WTC11 (cell line): ENCODE data around the gene HSD3B7. TPM values are rescaled to one million over a fixed set of nuclear protein-coding genes. Genes with fewer than 3 reads are reported as not detected.

Source experiments
- ATAC-seq: fragments of 200-7000 bp; cut with Tn5 transposase; 2 replicates; pipeline ENCODE4 v1.10.0; 2021; ENCODE audit warnings: mild to moderate bottlenecking, moderate library complexity
- CTCF ChIA-PET: fragments of 300-600 bp; sonication (Branson Sonifier 250); formaldehyde crosslinking; loops from one replicate; lab custom pipeline; 2021; ENCODE audit warnings: antibody characterized with exemption; lab: Charles Lee
- POLR2A ChIA-PET: fragments of 350-600 bp; sonication (Branson Sonifier 250); formaldehyde crosslinking; loops from one replicate; lab custom pipeline; 2021; ENCODE audit warnings: antibody characterized with exemption; lab: Charles Lee
- DNase-seq: peaks from one replicate; pipeline ENCODE4 v3.0.0; 2021; ENCODE audit warnings: low spot score
- H3K27ac Mint-ChIP-seq: 2 replicates; pipeline ENCODE4 v1.8.0; 2021; ENCODE audit warnings: mixed read lengths
- H3K27me3 Mint-ChIP-seq: 2 replicates; pipeline ENCODE4 v1.8.0; 2021; ENCODE audit warnings: low read depth, mild to moderate bottlenecking, moderate library complexity, mixed read lengths
- H3K36me3 Mint-ChIP-seq: 2 replicates; pipeline ENCODE4 v1.8.0; 2021; ENCODE audit warnings: mixed read lengths
- H3K4me1 Mint-ChIP-seq: 2 replicates; pipeline ENCODE4 v1.8.0; 2022; ENCODE audit warnings: mixed read lengths
- H3K4me3 Mint-ChIP-seq: 2 replicates; pipeline ENCODE4 v1.8.0; 2021; ENCODE audit warnings: mild to moderate bottlenecking, moderate library complexity, mixed read lengths
- H3K9me3 Mint-ChIP-seq: 2 replicates; pipeline ENCODE4 v1.8.0; 2021; ENCODE audit warnings: mixed read lengths
- ATF1 ChIP-seq: sonication (generic); formaldehyde crosslinking; IDR thresholded peaks from 2 replicates; pipeline ENCODE4 v1.8.1; 2023; ENCODE audit warnings: mild to moderate bottlenecking, moderate library complexity, missing genetic modification reagents
- CBFB ChIP-seq: sonication (generic); formaldehyde crosslinking; IDR thresholded peaks from 2 replicates; pipeline ENCODE4 v1.8.1; 2022; ENCODE audit warnings: mild to moderate bottlenecking, low read depth, missing genetic modification reagents
- ELF4 ChIP-seq: sonication (generic); formaldehyde crosslinking; IDR thresholded peaks from 2 replicates; pipeline ENCODE4 v1.8.1; 2022; ENCODE audit warnings: low read depth, mild to moderate bottlenecking, moderate library complexity, missing genetic modification reagents
- EMX1 ChIP-seq: fragments of 250-450 bp; sonication (Bioruptor Pico); IDR thresholded peaks from 2 replicates; pipeline ENCODE4 v1.8.0; 2021; ENCODE audit warnings: mild to moderate bottlenecking
- GABPB1 ChIP-seq: sonication (generic); formaldehyde crosslinking; IDR thresholded peaks from 2 replicates; pipeline ENCODE4 v1.8.1; 2023; ENCODE audit warnings: mild to moderate bottlenecking, missing genetic modification reagents
- MYBL2 ChIP-seq: sonication (generic); formaldehyde crosslinking; IDR thresholded peaks from 2 replicates; pipeline ENCODE4 v1.8.1; 2023; ENCODE audit warnings: mild to moderate bottlenecking, moderate library complexity, missing genetic modification reagents
- OVOL2 ChIP-seq: fragments of 250-450 bp; sonication (Bioruptor Pico); IDR thresholded peaks from 2 replicates; pipeline ENCODE4 v1.9.0; 2021; ENCODE audit warnings: mild to moderate bottlenecking, borderline replicate concordance
- PRRX2 ChIP-seq: fragments of 250-450 bp; sonication (Bioruptor Pico); IDR thresholded peaks from 2 replicates; pipeline ENCODE4 v1.8.0; 2021; ENCODE audit warnings: mild to moderate bottlenecking
- TP53 ChIP-seq: sonication (generic); formaldehyde crosslinking; IDR thresholded peaks from 2 replicates; pipeline ENCODE4 v1.8.1; 2023; ENCODE audit warnings: mild to moderate bottlenecking, missing genetic modification reagents
- ZNF121 ChIP-seq: sonication (generic); formaldehyde crosslinking; IDR thresholded peaks from 2 replicates; pipeline ENCODE4 v1.8.0; 2023; ENCODE audit warnings: missing genetic modification reagents
- ZNF671 ChIP-seq: fragments of 250-450 bp; sonication (Bioruptor Pico); IDR thresholded peaks from 2 replicates; pipeline ENCODE4 v1.8.0; 2021; ENCODE audit warnings: mild to moderate bottlenecking
- total RNA-seq: library from RNA; stranded (reverse); gene quantifications from 3 replicates; pipeline ENCODE4 v1.2.3, GENCODE V29; 2021
- TF ChIP-seq, protein P1 (sequence below): fragments of 250-450 bp; sonication (Bioruptor Pico); IDR thresholded peaks from 2 replicates; pipeline ENCODE4 v1.9.0; 2021; ENCODE audit warnings: mild to moderate bottlenecking
- TF ChIP-seq, protein P2 (sequence below): sonication (generic); formaldehyde crosslinking; IDR thresholded peaks from 2 replicates; pipeline ENCODE4 v1.8.1; 2023; ENCODE audit warnings: mild to moderate bottlenecking, missing genetic modification reagents
- TF ChIP-seq, protein P3 (sequence below): sonication (generic); formaldehyde crosslinking; IDR thresholded peaks from 2 replicates; pipeline ENCODE4 v1.8.0; 2023; ENCODE audit warnings: mild to moderate bottlenecking, missing genetic modification reagents
- TF ChIP-seq, protein P4 (sequence below): sonication (generic); formaldehyde crosslinking; IDR thresholded peaks from 2 replicates; pipeline ENCODE4 v1.8.1; 2022; ENCODE audit warnings: mild to moderate bottlenecking, moderate library complexity, missing genetic modification reagents
- TF ChIP-seq, protein P5 (sequence below): fragments of 250-450 bp; sonication (Bioruptor Pico); IDR thresholded peaks from 2 replicates; pipeline ENCODE4 v1.8.0; 2021; ENCODE audit warnings: mild to moderate bottlenecking

Gene HSD3B7
- total RNA-seq, 1 experiment from 2014 or later = 4.5 TPM

DNA sequence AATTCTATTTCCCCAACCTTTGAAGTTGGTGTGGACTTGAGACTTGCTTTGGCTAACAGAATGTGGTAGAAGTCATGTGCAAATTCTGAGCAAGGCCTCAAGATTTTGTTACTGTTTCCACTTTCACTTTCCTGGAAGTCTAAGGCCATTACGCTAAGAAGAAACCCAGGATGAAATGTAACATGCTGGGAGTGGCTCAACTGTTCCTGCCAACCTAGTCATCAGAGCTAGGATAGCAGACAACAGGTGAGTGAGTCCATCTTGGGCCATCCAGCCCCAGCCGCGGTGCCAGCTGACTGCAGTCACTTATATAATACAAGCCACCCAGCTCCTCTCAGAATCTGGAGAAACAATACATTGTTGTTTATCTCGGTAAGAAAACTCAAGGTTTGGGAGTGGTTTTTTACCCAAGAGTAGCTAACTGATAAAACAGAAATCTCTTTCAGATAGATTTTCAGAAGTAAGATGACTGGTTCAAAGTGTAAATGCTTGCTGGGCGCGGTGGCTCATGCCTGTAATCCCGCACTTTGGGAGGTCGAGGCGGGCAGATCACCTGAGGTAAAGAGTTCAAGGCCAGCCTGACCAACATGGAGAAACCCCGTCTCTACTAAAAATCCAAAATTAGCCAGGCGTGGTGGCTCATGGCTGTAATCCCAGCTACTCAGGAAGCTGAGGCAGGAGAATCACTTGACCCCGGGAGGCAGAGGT, 37.7 kb downstream of the HSD3B7 start (continued):
- TF ChIP-seq, protein P1, sequence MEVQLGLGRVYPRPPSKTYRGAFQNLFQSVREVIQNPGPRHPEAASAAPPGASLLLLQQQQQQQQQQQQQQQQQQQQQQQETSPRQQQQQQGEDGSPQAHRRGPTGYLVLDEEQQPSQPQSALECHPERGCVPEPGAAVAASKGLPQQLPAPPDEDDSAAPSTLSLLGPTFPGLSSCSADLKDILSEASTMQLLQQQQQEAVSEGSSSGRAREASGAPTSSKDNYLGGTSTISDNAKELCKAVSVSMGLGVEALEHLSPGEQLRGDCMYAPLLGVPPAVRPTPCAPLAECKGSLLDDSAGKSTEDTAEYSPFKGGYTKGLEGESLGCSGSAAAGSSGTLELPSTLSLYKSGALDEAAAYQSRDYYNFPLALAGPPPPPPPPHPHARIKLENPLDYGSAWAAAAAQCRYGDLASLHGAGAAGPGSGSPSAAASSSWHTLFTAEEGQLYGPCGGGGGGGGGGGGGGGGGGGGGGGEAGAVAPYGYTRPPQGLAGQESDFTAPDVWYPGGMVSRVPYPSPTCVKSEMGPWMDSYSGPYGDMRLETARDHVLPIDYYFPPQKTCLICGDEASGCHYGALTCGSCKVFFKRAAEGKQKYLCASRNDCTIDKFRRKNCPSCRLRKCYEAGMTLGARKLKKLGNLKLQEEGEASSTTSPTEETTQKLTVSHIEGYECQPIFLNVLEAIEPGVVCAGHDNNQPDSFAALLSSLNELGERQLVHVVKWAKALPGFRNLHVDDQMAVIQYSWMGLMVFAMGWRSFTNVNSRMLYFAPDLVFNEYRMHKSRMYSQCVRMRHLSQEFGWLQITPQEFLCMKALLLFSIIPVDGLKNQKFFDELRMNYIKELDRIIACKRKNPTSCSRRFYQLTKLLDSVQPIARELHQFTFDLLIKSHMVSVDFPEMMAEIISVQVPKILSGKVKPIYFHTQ (CRISPR knock-in tag) = no peak
- no peak for TF ChIP-seq ATF1 (CRISPR knock-in tag)
- no peak for TF ChIP-seq ZNF671 (CRISPR knock-in tag)

DNA sequence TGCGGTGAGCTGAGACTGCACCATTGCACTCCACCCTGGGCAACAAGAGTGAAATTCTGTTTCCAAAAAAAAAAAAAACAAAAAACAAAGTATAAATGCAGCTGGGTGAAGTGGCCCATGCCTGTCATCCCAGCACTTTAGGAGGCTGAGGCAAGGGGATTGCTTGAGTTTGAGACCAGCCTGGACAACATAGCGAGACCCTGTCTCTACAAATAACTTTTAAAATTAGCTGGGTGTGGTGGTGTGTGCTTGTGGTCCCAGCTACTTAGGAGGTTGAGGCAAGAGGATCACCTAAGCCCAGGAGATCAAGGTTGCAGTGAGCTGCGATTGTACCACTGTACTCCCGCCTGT, 38.2 kb downstream of the HSD3B7 start:
- no peak for ATAC-seq
- no peak overlapping the region for H3K27ac Mint-ChIP-seq
- no peak for DNase-seq
- H3K4me3 Mint-ChIP-seq = no peak overlapping the region
- TF ChIP-seq MYBL2 (CRISPR knock-in tag) (no peak), PRRX2 (no peak), GABPB1 (no peak), CBFB (no peak)
- TF ChIP-seq, protein P2, sequence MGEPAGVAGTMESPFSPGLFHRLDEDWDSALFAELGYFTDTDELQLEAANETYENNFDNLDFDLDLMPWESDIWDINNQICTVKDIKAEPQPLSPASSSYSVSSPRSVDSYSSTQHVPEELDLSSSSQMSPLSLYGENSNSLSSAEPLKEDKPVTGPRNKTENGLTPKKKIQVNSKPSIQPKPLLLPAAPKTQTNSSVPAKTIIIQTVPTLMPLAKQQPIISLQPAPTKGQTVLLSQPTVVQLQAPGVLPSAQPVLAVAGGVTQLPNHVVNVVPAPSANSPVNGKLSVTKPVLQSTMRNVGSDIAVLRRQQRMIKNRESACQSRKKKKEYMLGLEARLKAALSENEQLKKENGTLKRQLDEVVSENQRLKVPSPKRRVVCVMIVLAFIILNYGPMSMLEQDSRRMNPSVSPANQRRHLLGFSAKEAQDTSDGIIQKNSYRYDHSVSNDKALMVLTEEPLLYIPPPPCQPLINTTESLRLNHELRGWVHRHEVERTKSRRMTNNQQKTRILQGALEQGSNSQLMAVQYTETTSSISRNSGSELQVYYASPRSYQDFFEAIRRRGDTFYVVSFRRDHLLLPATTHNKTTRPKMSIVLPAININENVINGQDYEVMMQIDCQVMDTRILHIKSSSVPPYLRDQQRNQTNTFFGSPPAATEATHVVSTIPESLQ = no peak
- CTCF ChIA-PET = interaction anchor here (1.7 to 3.2 kb wide), 2 partner anchors 19 to 38 kb away, joined by 8 to 11 read pairs; partner anchors contain the start of gene HSD3B7
- no peaks in the 10 kb centered on the region for H3K36me3 Mint-ChIP-seq
- H3K27me3 Mint-ChIP-seq = no peaks in the 10 kb centered on the region
- H3K4me1 Mint-ChIP-seq = peaks cover 4% of the 10 kb centered on the region; the same call in 1 of the 2 replicates
- no peaks in the 10 kb centered on the region for H3K9me3 Mint-ChIP-seq
- POLR2A ChIA-PET = interaction anchor here (1.1 kb wide), 1 partner anchor 50 kb away, joined by 7 read pairs; the partner anchor contains the start of genes ZNF646 and ZNF668

DNA sequence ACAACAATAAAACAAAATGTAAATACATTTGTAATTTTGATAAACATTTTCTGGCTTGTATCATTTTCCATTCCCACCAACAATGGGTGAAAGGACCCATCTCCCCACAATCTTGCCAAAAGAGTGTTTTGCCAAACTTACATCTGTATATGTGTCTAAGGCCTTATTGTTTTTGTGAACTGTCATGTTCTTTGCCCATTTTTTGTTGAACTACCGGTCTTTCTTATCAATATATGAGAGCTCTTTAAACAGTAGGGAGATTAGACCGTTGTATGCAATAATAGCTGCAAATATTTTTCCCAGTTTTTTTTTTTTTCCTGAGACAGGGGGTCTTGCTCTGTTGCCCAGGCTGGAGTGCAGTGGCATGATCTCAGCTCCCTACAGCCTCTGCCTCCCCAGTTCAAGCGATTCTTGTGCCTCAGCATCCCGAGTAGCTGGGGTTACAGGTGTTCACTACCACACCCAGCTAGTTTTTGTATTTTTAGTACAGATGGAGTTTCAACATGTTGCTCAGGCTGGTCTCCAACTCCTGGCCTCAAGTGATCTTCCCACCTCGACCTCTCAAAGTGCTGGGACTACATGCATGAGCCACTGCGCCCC, 38.7 kb downstream of the HSD3B7 start:
- CTCF ChIA-PET = interaction anchor here (1.7 to 3.2 kb wide), 2 partner anchors 18 to 39 kb away, joined by 8 to 11 read pairs; partner anchors contain the start of gene HSD3B7
- no peak overlapping the region for H3K27ac Mint-ChIP-seq
- TF ChIP-seq ELF4 (no peak), MYBL2 (CRISPR knock-in tag) (no peak), ZNF121 (CRISPR knock-in tag) (no peak), TP53 (no peak), OVOL2 (CRISPR knock-in tag) (no peak), EMX1 (CRISPR knock-in tag) (no peak)
- TF ChIP-seq, protein P3, sequence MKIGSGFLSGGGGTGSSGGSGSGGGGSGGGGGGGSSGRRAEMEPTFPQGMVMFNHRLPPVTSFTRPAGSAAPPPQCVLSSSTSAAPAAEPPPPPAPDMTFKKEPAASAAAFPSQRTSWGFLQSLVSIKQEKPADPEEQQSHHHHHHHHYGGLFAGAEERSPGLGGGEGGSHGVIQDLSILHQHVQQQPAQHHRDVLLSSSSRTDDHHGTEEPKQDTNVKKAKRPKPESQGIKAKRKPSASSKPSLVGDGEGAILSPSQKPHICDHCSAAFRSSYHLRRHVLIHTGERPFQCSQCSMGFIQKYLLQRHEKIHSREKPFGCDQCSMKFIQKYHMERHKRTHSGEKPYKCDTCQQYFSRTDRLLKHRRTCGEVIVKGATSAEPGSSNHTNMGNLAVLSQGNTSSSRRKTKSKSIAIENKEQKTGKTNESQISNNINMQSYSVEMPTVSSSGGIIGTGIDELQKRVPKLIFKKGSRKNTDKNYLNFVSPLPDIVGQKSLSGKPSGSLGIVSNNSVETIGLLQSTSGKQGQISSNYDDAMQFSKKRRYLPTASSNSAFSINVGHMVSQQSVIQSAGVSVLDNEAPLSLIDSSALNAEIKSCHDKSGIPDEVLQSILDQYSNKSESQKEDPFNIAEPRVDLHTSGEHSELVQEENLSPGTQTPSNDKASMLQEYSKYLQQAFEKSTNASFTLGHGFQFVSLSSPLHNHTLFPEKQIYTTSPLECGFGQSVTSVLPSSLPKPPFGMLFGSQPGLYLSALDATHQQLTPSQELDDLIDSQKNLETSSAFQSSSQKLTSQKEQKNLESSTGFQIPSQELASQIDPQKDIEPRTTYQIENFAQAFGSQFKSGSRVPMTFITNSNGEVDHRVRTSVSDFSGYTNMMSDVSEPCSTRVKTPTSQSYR (CRISPR knock-in tag) = no peak
- TF ChIP-seq, protein P4, sequence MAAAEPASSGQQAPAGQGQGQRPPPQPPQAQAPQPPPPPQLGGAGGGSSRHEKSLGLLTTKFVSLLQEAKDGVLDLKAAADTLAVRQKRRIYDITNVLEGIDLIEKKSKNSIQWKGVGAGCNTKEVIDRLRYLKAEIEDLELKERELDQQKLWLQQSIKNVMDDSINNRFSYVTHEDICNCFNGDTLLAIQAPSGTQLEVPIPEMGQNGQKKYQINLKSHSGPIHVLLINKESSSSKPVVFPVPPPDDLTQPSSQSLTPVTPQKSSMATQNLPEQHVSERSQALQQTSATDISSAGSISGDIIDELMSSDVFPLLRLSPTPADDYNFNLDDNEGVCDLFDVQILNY (CRISPR knock-in tag) = no peak
- TF ChIP-seq, protein P5, sequence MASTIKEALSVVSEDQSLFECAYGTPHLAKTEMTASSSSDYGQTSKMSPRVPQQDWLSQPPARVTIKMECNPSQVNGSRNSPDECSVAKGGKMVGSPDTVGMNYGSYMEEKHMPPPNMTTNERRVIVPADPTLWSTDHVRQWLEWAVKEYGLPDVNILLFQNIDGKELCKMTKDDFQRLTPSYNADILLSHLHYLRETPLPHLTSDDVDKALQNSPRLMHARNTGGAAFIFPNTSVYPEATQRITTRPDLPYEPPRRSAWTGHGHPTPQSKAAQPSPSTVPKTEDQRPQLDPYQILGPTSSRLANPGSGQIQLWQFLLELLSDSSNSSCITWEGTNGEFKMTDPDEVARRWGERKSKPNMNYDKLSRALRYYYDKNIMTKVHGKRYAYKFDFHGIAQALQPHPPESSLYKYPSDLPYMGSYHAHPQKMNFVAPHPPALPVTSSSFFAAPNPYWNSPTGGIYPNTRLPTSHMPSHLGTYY (CRISPR knock-in tag) = no peak
- TF ChIP-seq, all 79 proteins: peak for 0
- Mint-ChIP-seq H3K9me3 (no peaks in the 10 kb centered on the region), H3K4me1 (peaks cover 4% of the 10 kb centered on the region; the same call in 1 of the 2 replicates), H3K4me3 (no peak overlapping the region), H3K27me3 (no peaks in the 10 kb centered on the region), H3K36me3 (no peaks in the 10 kb centered on the region)
- POLR2A ChIA-PET = interaction anchor here (0.7 to 1.1 kb wide), 2 partner anchors 30 to 50 kb away, joined by 3 to 7 read pairs; partner anchors contain the start of genes ZNF646 and ZNF668
- ATAC-seq (no peak), DNase-seq (no peak)
